H1 (cell line): ENCODE data around the gene CACNB4. TPM values are rescaled to one million over a fixed set of nuclear protein-coding genes. Genes with fewer than 3 reads are reported as not detected.

Source experiments
- BACH1 ChIP-seq: IDR thresholded peaks from 2 replicates; pipeline ENCODE4 v1.6.1; 2012; ENCODE audit warnings: low read length, improper control_type of control experiment
- CTCF ChIP-seq, 3 experiments: IDR thresholded peaks; 1 replicate in 2 of 3; 2 replicates in 1 of 3; pipeline versions ENCODE4 v1.5.1 to v1.6.1; 2011; ENCODE audit warnings: low read length in 3 of 3, mild to moderate bottlenecking in 3 of 3, inconsistent platforms in 2 of 3, low read depth in 1 of 3, moderate library complexity in 1 of 3; ENCODE audit not compliant: insufficient read depth in 1 of 3; ENCODE audit errors: control extremely low read depth in 1 of 3
- KDM4A ChIP-seq: IDR thresholded peaks from one replicate; pipeline ENCODE4 v1.7.1; 2012; ENCODE audit warnings: low read depth, mild to moderate bottlenecking, moderate library complexity, low read length, inconsistent platforms; ENCODE audit not compliant: severe bottlenecking
- polyA plus RNA-seq, 7 experiments: library from polyadenylated mRNA; depleted of rRNA in 3 of 7; stranded (reverse) in 5 of 7; unstranded in 2 of 7; fragments of >200 nt in 5 of 7; fragments of 200-250 nt in 2 of 7; gene quantifications; 1 replicate in 5 of 7; 2 replicates in 1 of 7; 4 replicates in 1 of 7; pipeline versions ENCODE4 v1.2.1 to v1.2.3, GENCODE V29; 2011 to 2013; ENCODE audit warnings: missing spikeins in 2 of 7, mixed read lengths in 2 of 7
- total RNA-seq: library from RNA; stranded (reverse); fragmentation: NEBNext Ultra II Directional; extraction: Animal tissue kit (Norgen Biotek cat#: 25700); gene quantifications from 2 replicates; pipeline ENCODE4 v1.2.1, GENCODE V29; 2021

Gene CACNB4
- total and polyA plus RNA-seq, 2 of the 8 experiments (the other 6 are each of a cell fraction or from before 2014, with no cell fraction given): 2.0 to 4.0 TPM

GRCh38 chr2:151906633-151906998, 192.2 kb downstream of the CACNB4 start (continued):
- no peak for TF ChIP-seq CTCF (IDR thresholded peaks at IDR 0.05; ENCODE audit: control extremely low read depth in 1 of 3, insufficient read depth in 1 of 3, low read depth in 1 of 3, low read length in 3 of 3)
- TF ChIP-seq KDM4A: no peak
- no peak for TF ChIP-seq BACH1
